IMR-90 (cell line): Measurements from ENCODE around the gene ATF1. TPM values are rescaled to one million over a fixed set of nuclear protein-coding genes. Genes with fewer than 3 reads are reported as not detected.
A peak's percentile ranks its signal among the peaks of the same experiment; 100 is the strongest.
"Not testable (repeated sequence)": the region's sequence is repeated elsewhere in the genome, so short reads cannot be mapped to it uniquely, and the experiment has no call there.

ENCODE experiments used
- ATAC-seq: fragments of 200-7000 bp; cut with Tn5 transposase; 2 replicates; pipeline ENCODE4 v1.9.1; 2020; ENCODE audit warnings: low read depth, mild to moderate bottlenecking, moderate library complexity
- BruUV-seq: library from RNA; stranded (reverse); fragments of 400-500 nt; replicated peaks from 2 replicates; lab custom pipeline; 2021; lab: Mats Ljungman, UMichigan
- CTCF ChIA-PET: fragments of 300-600 bp; formaldehyde crosslinking; extraction: SDS; loops from one replicate; lab custom pipeline; 2021; ENCODE audit warnings: antibody characterized with exemption; lab: Yijun Ruan, JAX
- POLR2A ChIA-PET: fragments of 300-600 bp; sonication (Branson Sonifier 250); formaldehyde crosslinking; loops from one replicate; lab custom pipeline; 2022; ENCODE audit warnings: antibody characterized with exemption; ENCODE audit not compliant: unreplicated experiment; lab: Charles Lee
- DNase-seq: peaks from one replicate; pipeline ENCODE4 v3.0.0; 2013
- H2AFZ ChIP-seq: replicated peaks from 2 replicates; pipeline ENCODE3; 2013; ENCODE audit warnings: low read length, mild to moderate bottlenecking; ENCODE audit not compliant: poor library complexity
- H2AK5ac ChIP-seq: 2 replicates; pipeline ENCODE4 v1.6.1; 2013; ENCODE audit warnings: low read depth, low read length, inconsistent platforms
- H2AK9ac ChIP-seq: replicated peaks from 2 replicates; pipeline ENCODE3; 2013; ENCODE audit warnings: mild to moderate bottlenecking, low read depth, low read length, moderate library complexity; ENCODE audit not compliant: poor library complexity
- H2BK120ac ChIP-seq: 2 replicates; pipeline ENCODE4 v1.6.1; 2013; ENCODE audit warnings: low read depth, low read length, inconsistent platforms
- H2BK15ac ChIP-seq: 3 replicates; pipeline ENCODE4 v1.6.1; 2013; ENCODE audit warnings: low read depth, low read length, inconsistent platforms
- H2BK20ac ChIP-seq: 2 replicates; pipeline ENCODE4 v1.6.1; 2013; ENCODE audit warnings: low read depth, mild to moderate bottlenecking, inconsistent platforms, low read length, moderate library complexity
- H2BK5ac ChIP-seq: 2 replicates; pipeline ENCODE4 v1.6.1; 2013; ENCODE audit warnings: mild to moderate bottlenecking, low read depth, low read length, inconsistent platforms; ENCODE audit not compliant: poor library complexity, severe bottlenecking
- H3K14ac ChIP-seq: replicated peaks from 2 replicates; pipeline ENCODE4 v1.6.1; 2013; ENCODE audit warnings: low read depth, low read length, inconsistent platforms
- H3K18ac ChIP-seq: 2 replicates; pipeline ENCODE4 v1.6.1; 2013; ENCODE audit warnings: low read depth, low read length, control low read depth
- H3K23ac ChIP-seq: 2 replicates; pipeline ENCODE4 v1.6.1; 2013; ENCODE audit warnings: low read depth, low read length, inconsistent platforms
- H3K27ac ChIP-seq: 2 replicates; pipeline ENCODE4 v1.5.1; 2013; ENCODE audit warnings: mild to moderate bottlenecking, control low read depth, low read length; ENCODE audit not compliant: insufficient read depth
- H3K27me3 ChIP-seq: 2 replicates; pipeline ENCODE4 v1.6.1; 2013; ENCODE audit warnings: low read length; ENCODE audit not compliant: control insufficient read depth, insufficient read depth
- H3K36me3 ChIP-seq: 2 replicates; pipeline ENCODE4 v1.6.1; 2013; ENCODE audit warnings: low read length, mixed read lengths; ENCODE audit not compliant: control insufficient read depth, insufficient read depth
- H3K4ac ChIP-seq: 2 replicates; pipeline ENCODE4 v1.6.1; 2013; ENCODE audit warnings: low read depth, low read length, inconsistent platforms
- H3K4me1 ChIP-seq: 2 replicates; pipeline ENCODE4 v1.6.1; 2013; ENCODE audit warnings: low read length, mixed read lengths; ENCODE audit not compliant: control insufficient read depth, insufficient read depth
- H3K4me2 ChIP-seq: 2 replicates; pipeline ENCODE4 v1.6.1; 2013; ENCODE audit warnings: low read depth, mild to moderate bottlenecking, control low read depth, low read length, moderate library complexity
- H3K4me3 ChIP-seq: 2 replicates; pipeline ENCODE4 v1.5.1; 2013; ENCODE audit warnings: low read depth, mild to moderate bottlenecking, control low read depth, low read length, moderate library complexity; ENCODE audit not compliant: insufficient read depth
- H3K56ac ChIP-seq: 2 replicates; pipeline ENCODE4 v1.6.1; 2013; ENCODE audit warnings: low read length, inconsistent platforms; ENCODE audit not compliant: insufficient read depth; ENCODE audit errors: extremely low read depth
- H3K79me1 ChIP-seq, 2 experiments: 2 replicates each; pipeline ENCODE4 v1.6.1; 2013; ENCODE audit warnings: low read length in 2 of 2, inconsistent platforms in 1 of 2, low read depth in 1 of 2
- H3K9ac ChIP-seq: 2 replicates; pipeline ENCODE4 v1.6.1; 2013; ENCODE audit warnings: low read depth, low read length, control low read depth
- H3K9me1 ChIP-seq: 2 replicates; pipeline ENCODE4 v1.6.1; 2013; ENCODE audit warnings: low read length, inconsistent platforms; ENCODE audit not compliant: insufficient read depth
- H3K9me3 ChIP-seq: 2 replicates; pipeline ENCODE4 v1.6.1; 2013; ENCODE audit warnings: low read length; ENCODE audit not compliant: control insufficient read depth, insufficient read depth
- H4K20me1 ChIP-seq: 2 replicates; pipeline ENCODE4 v1.6.1; 2013; ENCODE audit warnings: low read length, inconsistent platforms; ENCODE audit not compliant: insufficient read depth
- H4K5ac ChIP-seq: 2 replicates; pipeline ENCODE4 v1.6.1; 2013; ENCODE audit warnings: mild to moderate bottlenecking, low read depth, low read length, control low read depth
- H4K8ac ChIP-seq, 2 experiments: 2 replicates each; pipeline ENCODE4 v1.6.1; 2013; ENCODE audit warnings: low read depth in 2 of 2, low read length in 2 of 2, control low read depth in 1 of 2, inconsistent platforms in 1 of 2
- H4K91ac ChIP-seq: 2 replicates; pipeline ENCODE4 v1.6.1; 2013; ENCODE audit warnings: low read depth, low read length, inconsistent platforms; ENCODE audit not compliant: insufficient read depth
- CEBPB ChIP-seq: IDR thresholded peaks from 2 replicates; pipeline ENCODE4 v1.6.1; 2012; ENCODE audit warnings: low read depth, low read length, improper control_type of control experiment
- FOS ChIP-seq: fragments of 150-350 bp; IDR thresholded peaks from 2 replicates; pipeline ENCODE4 v1.6.1; 2016; ENCODE audit warnings: low read depth, low read length
- WGBS, 2 experiments: methylation state at CpG; one replicate each; pipeline versions ENCODE4 v1.1.5 to v1.1.7; 2013; ENCODE audit warnings: missing lambda C conversion rate in 2 of 2; ENCODE audit not compliant: insufficient read length in 1 of 2; ENCODE audit errors: extremely low coverage in 2 of 2; 5-methylcytosine and 5-hydroxymethylcytosine counted together
- dilution Hi-C: fragments of 300-500 bp; cut with HindIII; formaldehyde crosslinking; loops from one replicate; pipeline ENCODE4 v1.14.3; 2018; ENCODE audit warnings: low sequenced_read_pairs; ENCODE audit not compliant: unreplicated experiment
- in situ Hi-C: fragments of 300-500 bp; cut with MboI; formaldehyde crosslinking; loops from 3 replicates; pipeline ENCODE4 v1.14.3; 2019; ENCODE audit warnings: low sequenced_read_pairs, inconsistent platforms, mixed read lengths
- intact Hi-C: fragments of 100-400 bp; cut with micrococcal nuclease; formaldehyde crosslinking; loops from 2 replicates; pipeline ENCODE4 v1.10.0; 2022
- polyA plus RNA-seq, 3 experiments: library from polyadenylated mRNA; depleted of rRNA; stranded (reverse); fragments of >200 nt; gene quantifications; 2 replicates each; pipeline ENCODE4 v1.2.3, GENCODE V29; 2012; ENCODE audit warnings: low replicate concordance in 1 of 3
- total RNA-seq: library from RNA; depleted of rRNA; stranded (reverse); fragments of >200 nt; gene quantifications from 2 replicates; pipeline ENCODE4 v1.2.3, GENCODE V29; 2012

Gene ATF1
- total and polyA plus RNA-seq, 2 of the 4 experiments (the other 2 are of a cell fraction) = 20.6 to 24.0 TPM

DNA sequence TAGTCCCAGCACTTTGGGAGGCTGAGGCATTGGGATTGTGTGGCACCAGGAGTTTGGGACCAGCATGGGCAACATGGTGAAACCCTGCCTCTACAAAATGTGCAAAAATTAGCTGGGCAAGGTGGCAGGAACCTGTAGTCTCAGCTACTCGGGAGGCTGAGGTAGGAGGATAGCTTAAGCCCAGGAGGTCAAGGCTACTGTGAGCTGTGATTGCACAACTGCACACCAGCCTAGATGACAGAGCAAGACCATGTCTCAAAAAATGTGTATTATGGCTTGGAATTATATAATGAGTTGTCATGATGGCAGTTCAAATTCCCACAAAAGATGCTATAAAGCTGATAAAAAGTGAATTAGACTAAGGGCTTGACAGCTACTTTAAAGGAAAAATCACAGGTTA is 58.2 kb downstream of the ATF1 start:
- 100% methylated on average over 1 of the region's 1 CpG; no CpG with 5 or more reads in 1 of the 2 experiments for WGBS, 2 experiments
- ATAC-seq (no peak), DNase-seq (no peak)
- Histone ChIP-seq H2BK15ac (no peak overlapping the region), H3K9ac (no peak overlapping the region), H3K56ac (no peak overlapping the region), H3K4ac (no peak overlapping the region), H3K79me1 (no peaks in the 10 kb centered on the region; a peak in 1 of 4 replicates), H3K36me3 (peaks cover 3% of the 10 kb centered on the region; the same call in 1 of the 2 replicates), H3K4me2 (no peak overlapping the region), H2AK9ac (no peak overlapping the region), H3K27me3 (no peaks in the 10 kb centered on the region), H3K14ac (no peak overlapping the region), H4K91ac (no peak overlapping the region), H3K4me3 (no peak overlapping the region), H2AFZ (no peak overlapping the region), H4K8ac (no peak overlapping the region), H3K9me1 (0 out of 2 replicates have a peak, but pooled peaks cover 3% of the 10 kb centered on the region), H2BK5ac (no peak overlapping the region), H3K27ac (no peak overlapping the region), H2BK20ac (no peak overlapping the region), H3K4me1 (peaks cover 2% of the 10 kb centered on the region), H3K23ac (no peak overlapping the region), H4K20me1 (no peaks in the 10 kb centered on the region), H3K18ac (no peak overlapping the region), H2BK120ac (no peak overlapping the region), H4K5ac (no peak overlapping the region), H3K9me3 (no peaks in the 10 kb centered on the region), H2AK5ac (no peak overlapping the region)
- intact Hi-C loops = no loop called here
- ChIA-PET CTCF (interaction anchor here (0.6 to 1.7 kb wide), 3 partner anchors 103 to 610 kb away, joined by 3 to 7 read pairs (median 7); a partner anchor contains a TSS), POLR2A (no interaction called here)
- in situ Hi-C loops = loop anchor here (10.0 kb wide), 2 partner anchors 163 to 523 kb away; partner anchors contain the start of gene CELA1
- BruUV-seq = no TSS peak
- dilution Hi-C loops = no loop called here
- TF ChIP-seq CEBPB = peak; percentile 67
- no peak for TF ChIP-seq FOS

DNA sequence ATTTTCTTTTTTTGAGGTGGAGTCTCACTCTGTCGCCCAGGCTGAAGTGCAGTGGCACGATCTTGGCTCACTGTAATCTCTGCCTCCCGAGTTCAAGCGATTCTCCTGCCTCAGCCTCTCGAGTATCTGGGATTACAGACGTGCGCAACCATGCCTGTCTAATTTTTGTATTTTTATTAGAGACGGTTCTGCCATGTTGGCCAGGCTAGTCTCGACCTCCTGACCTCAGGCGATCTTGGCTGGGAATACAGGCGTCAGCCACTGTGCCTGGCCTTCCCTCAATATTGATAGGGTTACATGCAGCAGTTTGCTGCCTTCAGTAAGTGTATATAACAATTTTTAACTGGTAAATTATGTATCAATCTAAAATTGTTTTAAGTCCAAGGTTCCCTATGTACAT is 59.8 kb downstream of the ATF1 start:
- H3K18ac ChIP-seq, ATAC-seq, H2BK5ac ChIP-seq, H3K27ac ChIP-seq, H3K56ac ChIP-seq, H2BK15ac ChIP-seq, H2AK9ac ChIP-seq, POLR2A ChIA-PET, H2AFZ ChIP-seq, H3K36me3 ChIP-seq, H4K91ac ChIP-seq, H2AK5ac ChIP-seq, H3K4me2 ChIP-seq, H3K9me3 ChIP-seq, H4K20me1 ChIP-seq, H3K79me1 ChIP-seq, H3K4me1 ChIP-seq, H3K23ac ChIP-seq, H3K9ac ChIP-seq, H3K4me3 ChIP-seq, H4K5ac ChIP-seq, H2BK120ac ChIP-seq, dilution Hi-C loops, H4K8ac ChIP-seq, DNase-seq, H3K14ac ChIP-seq, BruUV-seq, H3K9me1 ChIP-seq, H3K27me3 ChIP-seq, H3K4ac ChIP-seq, H2BK20ac ChIP-seq: not testable (repeated sequence)
- in situ Hi-C loops = loop anchor here (10.0 kb wide), 2 partner anchors 161 to 521 kb away; partner anchors contain the start of gene CELA1
- CTCF ChIA-PET = interaction anchor here (4.3 kb wide), 1 partner anchor 163 kb away, joined by 41 read pairs; no protein-coding TSS in a partner anchor
- intact Hi-C loops = loop anchor here (2.0 kb wide), 1 partner anchor 205 kb away; no protein-coding TSS in a partner anchor
- WGBS, 2 experiments = 100% methylated on average over 3 of the region's 11 CpGs; no CpG with 5 or more reads in 1 of the 2 experiments
